SK-N-SH (cell line): ENCODE results near the gene COL23A1. TPM values are rescaled to one million over a fixed set of nuclear protein-coding genes. Genes with fewer than 3 reads are reported as not detected.

Source experiments
- CTCF ChIA-PET: fragments of 300-600, 350-600 bp; formaldehyde crosslinking; extraction: SDS; loops from one replicate; lab custom pipeline; 2021; lab: Yijun Ruan, JAX
- POLR2A ChIA-PET: fragments of 350-600 bp; sonication (Branson Sonifier 250); formaldehyde crosslinking; extraction: SDS; loops from one replicate; lab custom pipeline; 2020; ENCODE audit warnings: antibody characterized with exemption, inconsistent platforms; lab: Yijun Ruan, JAX
- DNase-seq: peaks from one replicate; pipeline ENCODE4 v3.0.0; 2012
- H2AFZ ChIP-seq: fragments of 200-600 bp; sonication (generic); 2 replicates; pipeline ENCODE4 v1.8.1; 2016; ENCODE audit warnings: antibody characterized with exemption, mild to moderate bottlenecking, low read depth
- H3F3A ChIP-seq: fragments of 200-600 bp; sonication (generic); replicated peaks from 2 replicates; pipeline ENCODE3; 2016; ENCODE audit warnings: antibody characterized with exemption, mild to moderate bottlenecking; ENCODE audit not compliant: insufficient read depth
- H3K27ac ChIP-seq, 2 experiments: fragments of 200-500 bp in 1 of 2; fragments of 200-600 bp in 1 of 2; sonication (Bioruptor generic) in 1 of 2; sonication (generic), shearing (Covaris generic) in 1 of 2; 2 replicates each; pipeline versions ENCODE4 v1.5.1 to v1.6.1; 2014 to 2016; ENCODE audit warnings: low read depth in 2 of 2, inconsistent platforms in 1 of 2, low read length in 1 of 2, mild to moderate bottlenecking in 1 of 2, mixed read lengths in 1 of 2
- H3K27me3 ChIP-seq: fragments of 200-600 bp; sonication (generic), shearing (Covaris generic); 2 replicates; pipeline ENCODE4 v1.6.1; 2016; ENCODE audit warnings: mixed run types; ENCODE audit not compliant: insufficient read depth
- H3K36me3 ChIP-seq, 2 experiments: fragments of 200-500 bp in 1 of 2; fragments of 200-600 bp in 1 of 2; sonication (Bioruptor generic) in 1 of 2; sonication (generic) in 1 of 2; replicated peaks in 1 of 2; 2 replicates each; pipeline versions ENCODE3 to v1.5.1; 2014 to 2016; ENCODE audit warnings: low read length in 1 of 2, mild to moderate bottlenecking in 1 of 2; ENCODE audit not compliant: insufficient read depth in 2 of 2, control insufficient read depth in 1 of 2
- H3K4me1 ChIP-seq, 2 experiments: fragments of 200-500 bp in 1 of 2; fragments of 200-600 bp in 1 of 2; sonication (Bioruptor generic) in 1 of 2; sonication (generic), shearing (Covaris generic) in 1 of 2; 2 replicates each; pipeline versions ENCODE4 v1.5.1 to v1.6.1; 2014 to 2016; ENCODE audit warnings: low read depth in 1 of 2, low read length in 1 of 2, mixed run types in 1 of 2; ENCODE audit not compliant: insufficient read depth in 2 of 2, control insufficient read depth in 1 of 2
- H3K4me2 ChIP-seq: fragments of 200-600 bp; sonication (generic), shearing (Covaris generic); 2 replicates; pipeline ENCODE4 v1.6.1; 2017; ENCODE audit warnings: mixed run types
- H3K4me3 ChIP-seq, 2 experiments: fragments of 200-500 bp in 1 of 2; fragments of 200-600 bp in 1 of 2; sonication (Bioruptor generic) in 1 of 2; sonication (generic), shearing (Covaris generic) in 1 of 2; 2 replicates each; pipeline versions ENCODE4 v1.5.1 to v1.8.1; 2014 to 2016; ENCODE audit warnings: low read depth in 2 of 2, inconsistent platforms in 1 of 2, low read length in 1 of 2, mild to moderate bottlenecking in 1 of 2, mixed read lengths in 1 of 2, moderate library complexity in 1 of 2
- H3K79me2 ChIP-seq: fragments of 200-600 bp; sonication (generic); 2 replicates; pipeline ENCODE4 v1.8.1; 2017; ENCODE audit warnings: mild to moderate bottlenecking; ENCODE audit not compliant: insufficient read depth
- H3K9ac ChIP-seq: fragments of 200-600 bp; sonication (generic); 2 replicates; pipeline ENCODE4 v1.6.1; 2017; ENCODE audit warnings: mixed run types
- H3K9me2 ChIP-seq: fragments of 200-600 bp; sonication (generic); 2 replicates; pipeline ENCODE4 v1.6.1; 2017; ENCODE audit warnings: mixed run types
- H3K9me3 ChIP-seq: fragments of 200-600 bp; sonication (generic); 2 replicates; pipeline ENCODE4 v1.6.1; 2017; ENCODE audit warnings: mixed run types, mild to moderate bottlenecking, moderate library complexity
- H4K20me1 ChIP-seq: fragments of 200-600 bp; sonication (generic); 2 replicates; pipeline ENCODE4 v1.6.1; 2017; ENCODE audit warnings: mild to moderate bottlenecking, mixed run types; ENCODE audit not compliant: insufficient read depth
- CTCF ChIP-seq: fragments of 200-600 bp; sonication (generic); IDR thresholded peaks from 2 replicates; pipeline ENCODE4 v1.6.1; 2017; ENCODE audit warnings: antibody characterized with exemption, mild to moderate bottlenecking, moderate library complexity
- EZH2phosphoT487 ChIP-seq: fragments of 200-600 bp; sonication (generic); IDR thresholded peaks from 2 replicates; pipeline ENCODE4 v1.6.1; 2017; ENCODE audit warnings: low read depth, mixed run types, mild to moderate bottlenecking, antibody characterized with exemption, moderate library complexity, borderline replicate concordance
- FOSL2 ChIP-seq: IDR thresholded peaks from 2 replicates; pipeline ENCODE4 v1.4.0; 2012; ENCODE audit warnings: low read depth, mild to moderate bottlenecking, moderate library complexity, borderline replicate concordance
- MAX ChIP-seq: IDR thresholded peaks from 2 replicates; pipeline ENCODE4 v1.4.0; 2012; ENCODE audit warnings: low read depth
- MEF2A ChIP-seq: IDR thresholded peaks from 2 replicates; pipeline ENCODE4 v1.4.0; 2012; ENCODE audit warnings: low read depth, borderline replicate concordance
- NFIC ChIP-seq: IDR thresholded peaks from 2 replicates; pipeline ENCODE4 v1.4.0; 2012; ENCODE audit warnings: borderline replicate concordance
- PBX3 ChIP-seq: IDR thresholded peaks from 2 replicates; pipeline ENCODE4; 2012
- POLR2AphosphoS5 ChIP-seq: IDR thresholded peaks from 2 replicates; pipeline ENCODE4 v1.6.1; 2012; ENCODE audit warnings: low read depth, low read length
- RAD21 ChIP-seq: IDR thresholded peaks from 2 replicates; pipeline ENCODE4 v1.6.1; 2012; ENCODE audit warnings: mild to moderate bottlenecking, low read length
- RCOR1 ChIP-seq: fragments of 150-350 bp; IDR thresholded peaks from 2 replicates; pipeline ENCODE4 v1.6.1; 2017; ENCODE audit warnings: antibody characterized with exemption, low read length
- USF2 ChIP-seq: fragments of 150-350 bp; IDR thresholded peaks from 2 replicates; pipeline ENCODE4 v1.6.1; 2017; ENCODE audit warnings: antibody characterized with exemption, low read length, low read depth, borderline replicate concordance
- YY1 ChIP-seq: IDR thresholded peaks from 2 replicates; pipeline ENCODE4 v1.4.0; 2012; ENCODE audit warnings: low read depth, mild to moderate bottlenecking
- ZBTB33 ChIP-seq: IDR thresholded peaks from 2 replicates; pipeline ENCODE4 v1.4.0; 2012; ENCODE audit warnings: low read depth, borderline replicate concordance
- WGBS: methylation state at CpG from one replicate; pipeline ENCODE4 v1.1.6; 2017; ENCODE audit warnings: low lambda C conversion rate; 5-methylcytosine and 5-hydroxymethylcytosine counted together
- polyA plus RNA-seq, 3 experiments: library from polyadenylated mRNA; depleted of rRNA; stranded (reverse); fragments of >200 nt; gene quantifications; 2 replicates each; pipeline ENCODE4 v1.2.3, GENCODE V29; 2012

Gene COL23A1
- polyA plus RNA-seq, 1 of the 3 experiments (the other 2 are of a cell fraction) = 0.10 TPM

GRCh38 chr5:178537467-178538371 lies 52.5 kb downstream of the COL23A1 start:
- no peaks in the 10 kb centered on the region for H3F3A ChIP-seq
- no peaks in the 10 kb centered on the region for H3K27me3 ChIP-seq
- no peaks in the 10 kb centered on the region for H3K36me3 ChIP-seq
- no peaks in the 10 kb centered on the region for H4K20me1 ChIP-seq
- H3K27ac ChIP-seq = peak overlapping the region in 1 of 2 experiments; percentile 67; a peak in 2 of 4 replicates
- H3K9me2 ChIP-seq = no peaks in the 10 kb centered on the region
- H3K9ac ChIP-seq = no peak overlapping the region
- ChIA-PET POLR2A (no interaction called here), CTCF (interaction anchor here (0.7 to 2.3 kb wide), 3 partner anchors 12 to 53 kb away, joined by 3 to 11 read pairs (median 4); partner anchors contain the start of gene COL23A1)
- no peak for DNase-seq
- no peak overlapping the region for H2AFZ ChIP-seq
- H3K4me1 ChIP-seq = peaks cover 0 to 40% of the 10 kb centered on the region in 2 experiments; a peak in 1 of 4 replicates
- H3K79me2 ChIP-seq = no peaks in the 10 kb centered on the region
- 69% methylated on average over 30 of the region's 31 CpGs for WGBS
- TF ChIP-seq YY1 = no peak
- TF ChIP-seq MAX = no peak
- no peak for TF ChIP-seq USF2
- TF ChIP-seq ZBTB33 = no peak
- TF ChIP-seq EZH2phosphoT487 = no peak
- no peak for TF ChIP-seq FOSL2
- no peak for TF ChIP-seq NFIC
- TF ChIP-seq, all 33 proteins: peak for 0
- H3K4me2 ChIP-seq = no peak overlapping the region
- no peaks in the 10 kb centered on the region for H3K9me3 ChIP-seq
- no peak overlapping the region for H3K4me3 ChIP-seq

GRCh38 chr5:178536541-178537466 lies 53.4 kb downstream of the COL23A1 start:
- ChIA-PET POLR2A (no interaction called here), CTCF (interaction anchor here (0.7 to 2.3 kb wide), 2 partner anchors 13 to 54 kb away, joined by 4 to 11 read pairs; partner anchors contain the start of gene COL23A1)
- no peaks in the 10 kb centered on the region for H3K9me2 ChIP-seq
- no peak for DNase-seq
- H3K9me3 ChIP-seq = no peaks in the 10 kb centered on the region; the same call in 1 of the 2 replicates
- no peaks in the 10 kb centered on the region for H3K36me3 ChIP-seq
- H3K4me2 ChIP-seq = no peak overlapping the region
- H3F3A ChIP-seq = no peaks in the 10 kb centered on the region
- no peak overlapping the region for H2AFZ ChIP-seq
- no peak overlapping the region for H3K4me3 ChIP-seq
- no peaks in the 10 kb centered on the region for H3K79me2 ChIP-seq
- H3K27me3 ChIP-seq = no peaks in the 10 kb centered on the region
- peak overlapping the region in 1 of 2 experiments; percentile 41; a peak in 1 of 4 replicates for H3K27ac ChIP-seq
- WGBS = 73% methylated on average over 12 of the region's 26 CpGs
- no peaks in the 10 kb centered on the region for H4K20me1 ChIP-seq
- H3K9ac ChIP-seq = no peak overlapping the region
- peaks cover 0 to 40% of the 10 kb centered on the region in 2 experiments; a peak in 1 of 4 replicates for H3K4me1 ChIP-seq
- no peak for TF ChIP-seq FOSL2
- TF ChIP-seq RAD21 = no peak
- no peak for TF ChIP-seq PBX3
- TF ChIP-seq MEF2A = no peak
- TF ChIP-seq NFIC = no peak
- no peak for TF ChIP-seq RCOR1
- no peak for TF ChIP-seq USF2
- no peak for TF ChIP-seq POLR2AphosphoS5
- TF ChIP-seq CTCF = no peak
